Measurements from ENCODE around the gene MLPH. TPM values are rescaled to one million over a fixed set of nuclear protein-coding genes. Genes with fewer than 3 reads are reported as not detected.

MLPH gene
- total RNA-seq, 1 experiment from 2014 or later: 27.1 TPM

- H3K36me3 Mint-ChIP-seq (ENCODE audit: insufficient read depth, unreplicated experiment): peaks cover 5% of the 10 kb centered on the region
- no peak overlapping the region for H3K27ac Mint-ChIP-seq (ENCODE audit: low read depth, unreplicated experiment)
- intact Hi-C loops (cut with micrococcal nuclease): no loop called here
- ChIA-PET POLR2A (no interaction called here), CTCF (interaction anchor here (0.6 to 9.3 kb wide), 2 partner anchors 68 to 493 kb away, joined by 3 to 239 read pairs; no protein-coding TSS in a partner anchor)
- H3K4me3 Mint-ChIP-seq (ENCODE audit: unreplicated experiment): no peak overlapping the region
- no peak for DNase-seq (ENCODE audit: unreplicated experiment)
- H3K27me3 Mint-ChIP-seq (ENCODE audit: insufficient read depth, unreplicated experiment): no peaks in the 10 kb centered on the region
- no peaks in the 10 kb centered on the region for H3K9me3 Mint-ChIP-seq (ENCODE audit: unreplicated experiment)
- BruUV-seq (replicated peaks): no TSS peak
- no peak for TF ChIP-seq CTCF (IDR thresholded peaks at IDR 0.05; ENCODE audit: unreplicated experiment)
- peaks cover 8% of the 10 kb centered on the region for H3K4me1 Mint-ChIP-seq (ENCODE audit: insufficient read depth, unreplicated experiment)
These were observed 90.4 kb downstream of the MLPH start for GRCh38 chr2:237577458-237577857.

GRCh38 chr2:237577956-237578870 is 91.2 kb downstream of the MLPH start:
- intact Hi-C loops (cut with micrococcal nuclease): no loop called here
- peaks cover 5% of the 10 kb centered on the region for H3K36me3 Mint-ChIP-seq (ENCODE audit: insufficient read depth, unreplicated experiment)
- H3K4me1 Mint-ChIP-seq (ENCODE audit: insufficient read depth, unreplicated experiment): peaks cover 6% of the 10 kb centered on the region
- ChIA-PET POLR2A (no interaction called here), CTCF (interaction anchor here (0.6 to 9.3 kb wide), 3 partner anchors 11 to 493 kb away, joined by 3 to 239 read pairs (median 3); no protein-coding TSS in a partner anchor)
- no peak for DNase-seq (ENCODE audit: unreplicated experiment)
- no TSS peak for BruUV-seq (replicated peaks)
- H3K9me3 Mint-ChIP-seq (ENCODE audit: unreplicated experiment): no peaks in the 10 kb centered on the region
- no peak for TF ChIP-seq CTCF (IDR thresholded peaks at IDR 0.05; ENCODE audit: unreplicated experiment)
- H3K4me3 Mint-ChIP-seq (ENCODE audit: unreplicated experiment): no peak overlapping the region
- no peaks in the 10 kb centered on the region for H3K27me3 Mint-ChIP-seq (ENCODE audit: insufficient read depth, unreplicated experiment)
- no peak overlapping the region for H3K27ac Mint-ChIP-seq (ENCODE audit: low read depth, unreplicated experiment)

GRCh38 chr2:237581326-237581725 is 94.3 kb downstream of the MLPH start:
- no peak overlapping the region for H3K4me3 Mint-ChIP-seq (ENCODE audit: unreplicated experiment)

More at GRCh38 chr2:237581326-237581725, 94.3 kb downstream of the MLPH start:
- intact Hi-C loops (cut with micrococcal nuclease): no loop called here
- Mint-ChIP-seq H3K36me3 (ENCODE audit: insufficient read depth, unreplicated experiment) (peaks cover 5% of the 10 kb centered on the region), H3K4me1 (ENCODE audit: insufficient read depth, unreplicated experiment) (no peaks in the 10 kb centered on the region), H3K27ac (ENCODE audit: low read depth, unreplicated experiment) (no peak overlapping the region), H3K27me3 (ENCODE audit: insufficient read depth, unreplicated experiment) (no peaks in the 10 kb centered on the region), H3K9me3 (ENCODE audit: unreplicated experiment) (no peaks in the 10 kb centered on the region)
- BruUV-seq (replicated peaks): no TSS peak
- TF ChIP-seq CTCF (IDR thresholded peaks at IDR 0.05; ENCODE audit: unreplicated experiment): no peak
- no peak for DNase-seq (ENCODE audit: unreplicated experiment)
- CTCF ChIA-PET: interaction anchor here (0.5 to 1.4 kb wide), 4 partner anchors 9 to 69 kb away, joined by 3 to 11 read pairs (median 4); partner anchors contain the start of gene RAB17
- POLR2A ChIA-PET: interaction anchor here (0.6 to 0.9 kb wide), 2 partner anchors 8 to 111 kb away, joined by 4 read pairs; no protein-coding TSS in a partner anchor
